Prostate gland (tissue), 2 donors: Measurements from ENCODE around the gene NUMB.

Experiments
- CTCF ChIP-seq, 4 experiments: fragments of 200-600 bp in 2 of 4; fragments of 450-650 bp in 2 of 4; sonication (generic) in 2 of 4; IDR thresholded peaks; 1 replicate in 3 of 4; 2 replicates in 1 of 4; pipeline ENCODE4 v1.5.1; 2016 to 2019; ENCODE audit warnings: antibody characterized with exemption in 4 of 4, mild to moderate bottlenecking in 2 of 4, moderate library complexity in 2 of 4
- POLR2A ChIP-seq: fragments of 450-650 bp; IDR thresholded peaks from one replicate; pipeline ENCODE4 v1.6.1; 2016; ENCODE audit warnings: antibody characterized with exemption, mild to moderate bottlenecking
- POLR2AphosphoS5 ChIP-seq: sonication (generic); formaldehyde crosslinking; IDR thresholded peaks from one replicate; pipeline ENCODE4 v1.6.1; 2017; ENCODE audit warnings: antibody characterized with exemption

GRCh38 chr14:73466861-73467260 is 8.5 kb upstream of the NUMB start:
- TF ChIP-seq CTCF (IDR thresholded peaks at IDR 0.05) (no peak), POLR2A (no peak), POLR2AphosphoS5 (no peak)
